Retinal pigment epithelial cell (primary cell): Measurements from ENCODE around the gene SMIM21.

ENCODE experiments used
- DNase-seq: peaks from one replicate; pipeline ENCODE4 v3.0.0-alpha.2; 2010; ENCODE audit warnings: low read depth
- H3K4me3 ChIP-seq: 2 replicates; pipeline ENCODE4 v1.5.1; 2011; ENCODE audit warnings: mild to moderate bottlenecking, low read length, control low read depth, moderate library complexity
- TF ChIP-seq, protein P1 (sequence below): conservative IDR thresholded peaks from 2 replicates; pipeline ENCODE4 v1.5.1; 2011; ENCODE audit warnings: low read depth, low read length, control low read depth, inconsistent platforms

Gene SMIM21

DNA sequence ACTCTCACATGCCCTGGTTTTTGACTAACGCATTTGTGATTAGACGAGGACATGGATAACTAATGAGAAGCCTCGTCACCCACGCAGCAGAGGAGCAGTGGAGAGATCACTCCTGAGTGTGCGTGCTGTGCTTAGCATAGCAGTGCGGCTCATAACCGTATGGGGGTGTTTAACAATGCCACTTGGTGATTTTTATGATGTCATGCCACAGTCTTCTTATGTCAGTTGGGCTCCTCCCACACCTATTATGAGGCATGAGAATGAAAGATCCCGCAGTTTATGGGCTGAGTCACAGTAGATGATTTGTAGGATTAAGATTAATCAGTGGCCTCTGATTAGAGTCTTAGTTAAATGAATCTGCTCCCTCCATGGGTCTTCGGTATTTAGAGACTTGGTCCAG is 2.5 kb upstream of the SMIM21 start:
- H3K4me3 ChIP-seq = no peak overlapping the region
- DNase-seq = peak; percentile 31
- TF ChIP-seq, protein P1, sequence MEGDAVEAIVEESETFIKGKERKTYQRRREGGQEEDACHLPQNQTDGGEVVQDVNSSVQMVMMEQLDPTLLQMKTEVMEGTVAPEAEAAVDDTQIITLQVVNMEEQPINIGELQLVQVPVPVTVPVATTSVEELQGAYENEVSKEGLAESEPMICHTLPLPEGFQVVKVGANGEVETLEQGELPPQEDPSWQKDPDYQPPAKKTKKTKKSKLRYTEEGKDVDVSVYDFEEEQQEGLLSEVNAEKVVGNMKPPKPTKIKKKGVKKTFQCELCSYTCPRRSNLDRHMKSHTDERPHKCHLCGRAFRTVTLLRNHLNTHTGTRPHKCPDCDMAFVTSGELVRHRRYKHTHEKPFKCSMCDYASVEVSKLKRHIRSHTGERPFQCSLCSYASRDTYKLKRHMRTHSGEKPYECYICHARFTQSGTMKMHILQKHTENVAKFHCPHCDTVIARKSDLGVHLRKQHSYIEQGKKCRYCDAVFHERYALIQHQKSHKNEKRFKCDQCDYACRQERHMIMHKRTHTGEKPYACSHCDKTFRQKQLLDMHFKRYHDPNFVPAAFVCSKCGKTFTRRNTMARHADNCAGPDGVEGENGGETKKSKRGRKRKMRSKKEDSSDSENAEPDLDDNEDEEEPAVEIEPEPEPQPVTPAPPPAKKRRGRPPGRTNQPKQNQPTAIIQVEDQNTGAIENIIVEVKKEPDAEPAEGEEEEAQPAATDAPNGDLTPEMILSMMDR = no peak

DNA sequence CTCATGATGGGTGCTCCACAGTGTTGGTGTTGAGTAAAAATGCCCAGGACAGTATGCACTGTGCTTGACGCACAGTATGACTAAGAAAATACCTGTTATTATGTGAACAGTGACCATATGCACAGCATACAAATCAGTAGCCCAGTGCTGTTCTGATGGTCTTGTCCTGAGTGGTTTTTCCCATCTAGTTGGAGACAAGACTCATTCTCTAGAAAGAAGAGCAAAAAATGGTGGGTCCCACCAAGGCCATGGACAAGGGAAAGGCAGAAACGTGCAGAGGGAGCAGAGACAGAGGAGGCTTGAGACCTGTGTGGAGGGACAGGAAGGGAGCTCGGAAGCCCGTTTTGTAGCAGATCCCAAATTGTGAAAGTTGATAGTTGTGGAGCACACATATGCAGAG is 987 bp upstream of the SMIM21 start:
- TF ChIP-seq, protein P1 = no peak
- H3K4me3 ChIP-seq = no peak overlapping the region
- no peak for DNase-seq

DNA sequence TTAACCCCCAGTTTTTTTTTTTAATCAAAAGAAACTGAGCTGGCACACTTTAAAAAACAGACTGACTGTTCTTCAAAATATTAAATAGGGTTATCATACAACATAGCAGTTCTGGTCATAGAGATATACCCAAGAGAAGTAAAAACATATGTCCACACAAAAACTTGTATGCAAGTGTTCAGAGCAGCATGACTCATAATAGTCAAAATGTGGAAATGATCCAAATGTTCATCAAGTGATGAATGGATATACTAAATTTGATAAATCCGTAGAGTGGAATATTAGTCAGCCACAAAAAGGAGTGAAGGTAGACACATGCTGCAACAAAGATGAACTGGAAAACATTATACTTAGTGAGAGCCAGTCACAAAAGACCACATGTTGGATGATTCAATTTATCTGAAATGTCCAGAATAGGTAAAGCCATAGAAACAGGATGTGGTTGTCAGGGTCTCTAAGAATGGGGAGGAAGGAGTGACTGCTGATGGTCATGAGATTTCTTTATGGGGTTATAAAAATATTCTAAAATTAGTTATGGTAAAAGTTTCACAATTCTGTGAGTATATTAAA is 5.1 kb downstream of the SMIM21 start:
- DNase-seq = no peak
- H3K4me3 ChIP-seq = no peak overlapping the region
- TF ChIP-seq, protein P1 = no peak

DNA sequence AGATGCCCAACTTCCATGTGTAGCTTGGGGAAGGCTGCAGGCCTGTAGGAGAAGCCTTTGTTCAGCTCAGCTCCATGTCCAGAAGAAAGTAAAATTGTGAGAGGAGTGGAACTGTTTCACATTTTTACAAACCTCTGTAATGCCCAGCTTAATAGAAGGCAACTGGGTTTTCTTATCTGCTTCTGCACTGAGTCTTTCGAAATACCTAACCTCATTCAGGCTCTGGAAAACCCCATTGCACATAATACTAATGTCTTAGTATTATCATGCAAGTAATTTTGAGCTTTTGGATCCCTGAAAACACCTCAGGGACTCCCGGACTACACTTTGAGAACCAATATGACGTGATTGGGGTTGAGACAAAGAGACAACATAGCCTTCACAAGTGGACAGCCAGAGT is 5.8 kb downstream of the SMIM21 start:
- TF ChIP-seq, protein P1 = no peak
- DNase-seq = no peak
- no peak overlapping the region for H3K4me3 ChIP-seq

DNA sequence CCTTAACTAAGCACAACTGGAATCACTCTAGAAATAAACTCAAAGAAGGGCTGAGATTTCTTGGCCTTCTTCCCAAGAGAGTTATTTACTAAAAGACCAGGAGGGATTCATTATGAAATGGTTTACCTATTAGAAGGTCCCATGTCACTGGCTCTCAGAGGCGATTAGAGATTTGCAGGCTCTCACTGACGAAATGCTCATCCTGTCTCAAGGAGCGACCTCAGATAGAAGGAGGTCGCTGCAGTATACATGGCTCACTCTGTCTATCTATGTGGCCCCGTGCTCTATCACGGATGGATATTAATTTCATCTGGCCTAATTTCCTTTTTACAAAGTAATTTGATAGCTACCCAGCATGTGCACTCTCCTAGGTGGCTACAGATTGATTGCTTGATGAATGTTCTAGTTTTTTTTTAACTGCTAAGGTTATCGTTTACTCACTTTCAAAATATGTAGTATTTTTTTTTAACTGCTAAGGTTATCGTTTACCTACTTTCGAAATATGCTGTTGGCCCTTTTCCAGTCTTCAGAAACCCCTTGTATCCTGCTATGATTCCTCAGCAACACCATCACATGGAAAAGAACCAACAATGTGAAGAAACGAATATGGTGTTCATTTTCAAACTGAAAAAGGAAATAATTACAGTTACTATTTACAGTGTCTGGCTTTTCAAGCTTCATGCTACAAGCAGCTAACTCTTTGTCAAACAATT is 9.1 kb downstream of the SMIM21 start:
- no peak for DNase-seq
- TF ChIP-seq, protein P1 = no peak
- H3K4me3 ChIP-seq = no peak overlapping the region

DNA sequence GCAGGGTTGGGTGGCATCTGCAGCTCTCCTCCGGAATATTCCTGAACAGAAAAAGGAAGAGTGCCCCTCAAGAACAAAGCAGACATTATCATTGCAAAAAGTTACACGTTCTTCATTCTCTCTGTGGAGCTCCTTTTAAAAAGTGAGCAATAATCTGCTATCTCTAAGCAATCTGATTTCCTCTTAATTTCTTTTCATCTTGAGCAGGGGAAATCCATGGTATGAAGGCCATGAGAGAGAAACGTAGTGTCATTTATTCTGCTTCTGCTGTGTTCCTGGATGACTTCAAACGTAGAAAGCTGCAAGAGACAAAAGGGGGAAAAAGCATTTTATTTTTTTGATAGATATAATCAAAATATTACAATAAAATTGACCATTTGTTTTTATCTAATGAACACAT is 16.9 kb downstream of the SMIM21 start:
- TF ChIP-seq, protein P1 = no peak
- DNase-seq = no peak

DNA sequence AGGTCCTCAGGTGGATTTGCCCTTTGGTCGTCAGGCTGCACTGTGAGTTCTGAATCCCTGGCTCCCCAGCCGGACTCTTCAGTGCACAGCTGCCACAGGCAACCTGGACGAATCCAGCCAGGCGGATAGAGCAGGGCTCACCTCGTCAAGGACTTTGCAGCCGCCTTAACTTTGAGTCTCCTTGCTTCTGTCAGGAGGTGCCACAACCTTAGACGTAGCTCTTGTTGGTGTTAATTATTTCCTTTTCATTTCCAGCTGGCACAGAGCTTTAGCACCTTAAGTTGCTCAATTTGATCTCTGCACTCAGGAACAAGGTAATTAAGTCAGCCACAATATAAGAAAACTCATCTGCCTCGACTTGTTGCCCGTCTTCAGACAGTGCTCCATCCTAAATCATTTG is 17.7 kb downstream of the SMIM21 start:
- no peak overlapping the region for H3K4me3 ChIP-seq
- no peak for DNase-seq
- TF ChIP-seq, protein P1 = no peak

More for the DNA sequence above, 16.9 kb downstream of the SMIM21 start:
- H3K4me3 ChIP-seq = no peak overlapping the region
